Stimulated activated CD4-positive, alpha-beta T cell treated with anti-CD3 and anti-CD28 coated beads, TNF-alpha, amount 100 ng/mL, for 24 hours (primary cell): Measurements from ENCODE around the gene CSF2.

Experiments
- DNase-seq, 3 experiments: peaks; one replicate each; pipeline ENCODE4 v3.0.0-alpha.2; 2020; ENCODE audit warnings: low read depth in 3 of 3

Gene CSF2

DNA sequence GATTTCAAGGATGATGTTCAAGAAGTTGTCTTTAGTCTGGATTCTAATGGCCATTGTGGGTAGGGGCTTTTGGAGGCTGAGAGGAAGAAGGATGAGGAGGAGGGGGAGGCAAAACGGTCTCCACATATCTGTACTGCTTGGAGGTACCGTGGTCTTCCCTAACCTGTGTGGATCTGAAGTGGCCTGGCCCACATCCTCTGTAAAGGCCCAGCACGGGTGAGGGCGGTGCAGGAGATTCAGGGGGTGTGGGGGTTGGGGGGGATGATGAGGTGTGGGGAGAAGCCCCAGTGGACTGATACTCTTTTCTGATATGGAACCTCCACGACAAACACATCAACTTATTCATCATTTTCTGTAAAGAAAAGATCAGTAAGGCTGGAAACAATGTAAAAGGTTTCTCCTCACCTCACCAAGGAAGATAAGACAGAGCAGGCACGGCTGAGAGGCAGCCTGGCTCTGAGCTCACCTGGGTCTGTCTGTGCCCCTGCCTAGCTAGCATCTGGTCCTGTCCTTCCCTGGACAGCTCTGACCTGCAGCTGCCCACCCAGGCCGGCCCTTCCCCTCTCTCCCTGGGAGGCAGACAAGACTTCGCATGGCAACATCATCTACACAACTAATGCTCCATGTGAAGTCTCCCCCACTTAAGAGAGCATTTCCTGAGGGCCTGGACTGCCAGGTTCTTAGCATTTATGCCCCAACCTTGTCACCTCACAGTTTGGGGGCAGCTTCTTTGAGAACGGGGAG, 18.7 kb upstream of the CSF2 start:
- DNase-seq: no peak

DNA sequence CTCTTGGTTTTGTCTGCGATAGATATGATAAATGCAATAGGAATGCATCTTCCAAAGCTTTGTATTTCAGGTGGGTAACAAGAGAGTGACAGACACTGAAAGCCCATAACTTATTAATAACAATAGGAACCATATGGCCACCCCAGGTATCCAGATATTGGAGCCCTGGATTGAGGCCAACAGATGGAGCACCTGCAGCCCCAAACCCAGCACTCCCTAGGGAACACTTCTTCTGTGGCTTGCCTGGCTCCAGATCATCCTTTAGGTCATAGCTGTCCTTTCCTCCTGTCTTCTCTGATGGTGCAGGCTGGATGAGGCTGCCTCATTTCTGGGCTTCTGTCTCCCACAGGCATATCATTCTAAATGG, 18.2 kb upstream of the CSF2 start:
- DNase-seq: no peak

DNA sequence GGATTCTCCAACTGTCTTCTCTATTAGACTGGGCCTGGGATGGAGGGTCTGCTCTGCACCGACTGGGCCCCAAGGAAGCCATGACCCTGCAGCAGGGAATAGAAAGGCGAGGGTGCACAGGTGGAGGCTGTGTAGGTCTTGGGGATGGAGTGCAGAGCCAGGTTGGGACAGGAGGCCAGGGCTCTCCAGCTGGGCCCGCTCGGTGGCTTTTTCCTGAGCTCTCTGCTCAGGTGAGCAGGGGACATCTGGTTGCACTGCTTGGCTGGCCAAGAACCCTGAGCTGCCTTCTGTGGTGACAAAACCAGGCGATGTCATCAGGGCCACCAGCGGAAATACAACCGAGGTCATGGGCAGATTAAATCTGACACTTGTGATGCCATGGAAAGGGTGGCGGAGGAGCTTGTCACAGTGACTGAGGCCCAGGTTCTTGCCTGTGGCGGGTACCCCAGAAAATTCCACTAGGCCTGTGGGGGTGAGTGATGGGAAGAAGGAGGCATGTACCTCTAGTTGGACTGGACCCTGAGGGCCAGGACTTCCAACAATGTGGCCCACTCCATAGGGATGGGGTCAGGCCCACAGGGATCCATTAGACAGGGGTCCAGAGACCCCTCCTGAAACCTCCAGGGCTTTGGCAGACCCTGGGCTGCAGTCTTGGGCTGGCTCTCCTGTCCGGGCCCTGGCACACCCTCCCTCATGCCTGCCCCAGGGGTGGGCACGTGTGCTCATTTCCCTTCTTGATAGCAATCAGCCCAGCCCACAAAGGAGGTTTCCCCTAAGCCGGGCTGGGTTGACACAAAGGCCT, 17.6 kb upstream of the CSF2 start:
- no peak for DNase-seq

DNA sequence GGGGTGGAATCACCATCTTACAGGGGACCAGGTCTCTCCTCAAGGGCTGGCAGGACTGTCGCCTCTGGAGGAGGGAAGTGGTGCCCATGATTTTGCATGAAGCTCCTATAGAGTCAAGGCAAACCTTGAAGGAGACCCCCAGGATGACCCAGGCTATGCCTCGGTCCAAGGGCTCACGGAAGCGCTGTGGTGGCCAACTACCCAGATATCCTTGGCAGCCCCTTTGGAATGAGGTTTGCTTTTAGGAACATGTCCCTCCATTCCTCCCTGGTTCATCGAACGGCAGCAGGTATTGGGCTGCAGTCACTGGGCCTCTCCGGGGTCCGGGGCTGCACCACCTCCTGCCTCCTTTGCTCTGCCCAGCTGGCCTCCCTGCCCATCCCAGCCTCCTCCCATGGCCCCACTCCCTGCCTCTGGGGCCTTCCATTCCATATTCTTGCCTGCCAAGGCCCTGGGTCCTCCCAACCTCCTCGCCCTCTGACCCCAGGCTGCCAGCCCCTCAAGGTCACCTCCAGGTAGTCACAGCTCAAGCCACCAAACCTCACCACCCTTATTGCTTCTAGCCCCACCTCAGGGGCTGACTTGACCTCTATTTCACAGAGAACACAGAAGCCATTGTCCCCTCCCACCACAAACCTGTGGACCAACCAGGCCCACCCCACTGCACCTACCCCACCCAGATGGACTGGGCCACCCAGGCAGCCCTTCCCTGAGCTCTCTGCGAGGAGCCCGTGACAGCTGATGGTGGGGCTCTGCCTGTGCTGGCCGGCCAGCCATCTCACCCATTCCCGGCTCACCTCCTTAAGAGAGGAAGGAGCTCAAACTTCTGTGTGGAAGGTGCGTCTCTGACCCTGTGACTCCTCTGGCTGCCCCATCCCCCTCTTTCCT, 16.7 kb upstream of the CSF2 start:
- no peak for DNase-seq

DNA sequence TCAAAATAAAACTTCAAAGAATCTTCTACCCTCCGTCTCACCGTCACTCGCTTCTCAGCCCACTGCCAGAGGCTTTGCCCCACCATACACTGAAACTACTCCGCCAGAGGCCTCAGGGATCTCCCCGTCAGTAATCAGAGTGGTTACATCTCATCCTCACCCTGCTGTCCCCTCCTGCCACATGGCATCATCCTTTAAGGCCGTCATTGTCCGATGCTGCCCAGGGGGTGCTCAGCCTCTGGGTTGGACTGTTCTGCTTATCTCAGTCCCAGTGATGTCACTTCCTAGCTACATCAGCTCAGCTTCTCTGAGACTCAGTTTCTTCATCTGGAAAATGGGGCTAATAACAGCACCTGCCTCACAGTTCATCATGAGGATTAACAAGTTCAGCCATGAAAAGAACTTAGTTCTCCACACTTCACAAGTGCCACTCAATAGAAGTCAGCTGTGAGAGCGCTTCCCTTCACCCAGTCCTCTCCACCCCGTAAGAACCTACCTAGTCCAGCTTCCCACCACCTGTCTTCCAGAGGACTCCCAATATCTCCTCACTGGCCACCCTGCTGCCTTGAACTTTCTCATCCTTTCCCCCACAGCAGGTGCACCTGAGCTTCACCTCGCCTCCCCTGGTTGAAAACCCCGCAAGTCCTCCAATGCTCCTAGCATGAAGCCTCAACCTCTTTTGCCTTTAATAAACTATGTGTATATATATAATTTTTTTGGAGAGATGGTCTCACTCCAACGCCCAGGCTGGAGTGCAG, 15.9 kb upstream of the CSF2 start:
- no peak for DNase-seq

DNA sequence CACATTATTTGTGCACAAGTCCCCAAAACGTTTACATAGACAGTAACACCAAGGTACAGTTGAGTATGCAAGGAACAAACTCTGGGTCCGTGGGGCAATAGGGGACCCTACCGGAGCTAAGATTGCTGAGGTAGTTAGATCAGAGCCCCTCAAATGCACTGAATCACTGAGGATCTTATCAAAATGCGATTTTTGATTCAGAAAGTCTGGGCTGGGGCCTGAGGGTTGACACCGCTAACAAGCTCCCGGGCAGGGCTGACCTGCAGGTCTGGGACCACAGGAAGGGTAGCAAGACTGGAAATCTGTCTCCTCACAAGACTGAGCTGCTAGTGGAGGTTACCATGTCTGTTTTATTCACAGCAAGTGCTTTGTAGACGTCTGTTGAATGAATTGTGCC, 14.9 kb upstream of the CSF2 start:
- DNase-seq: no peak

DNA sequence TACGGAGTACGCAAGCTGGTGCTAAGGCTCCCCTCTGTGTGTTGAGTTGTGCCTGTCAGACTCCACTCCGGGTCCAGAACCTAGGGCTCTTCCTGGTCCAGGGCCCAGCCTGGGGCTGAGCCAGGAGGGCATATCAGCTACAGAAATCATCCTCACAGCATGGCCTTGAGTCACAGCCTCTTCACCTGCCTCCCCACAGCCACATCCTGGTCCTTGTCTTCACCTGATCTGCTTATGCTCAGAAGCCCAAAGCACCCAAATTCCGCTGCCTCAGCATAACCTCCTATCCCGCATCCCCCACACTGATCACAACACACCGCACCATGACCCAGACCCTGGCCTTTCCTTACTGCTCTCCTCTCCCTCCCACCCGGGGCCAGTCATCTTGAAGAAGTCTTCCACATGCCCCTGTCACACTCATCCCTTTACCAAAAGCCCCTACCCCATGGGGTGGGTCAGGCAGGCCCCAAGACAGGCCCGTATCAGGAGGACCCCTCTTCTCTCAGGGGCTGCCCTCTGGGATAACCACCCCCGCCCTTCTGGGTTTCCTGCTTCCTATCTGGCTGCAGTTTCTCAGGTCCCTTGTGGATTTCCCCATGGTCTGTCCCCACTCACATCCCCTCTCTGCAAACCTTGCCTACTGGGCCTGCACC, 14.4 kb upstream of the CSF2 start:
- DNase-seq: no peak

DNA sequence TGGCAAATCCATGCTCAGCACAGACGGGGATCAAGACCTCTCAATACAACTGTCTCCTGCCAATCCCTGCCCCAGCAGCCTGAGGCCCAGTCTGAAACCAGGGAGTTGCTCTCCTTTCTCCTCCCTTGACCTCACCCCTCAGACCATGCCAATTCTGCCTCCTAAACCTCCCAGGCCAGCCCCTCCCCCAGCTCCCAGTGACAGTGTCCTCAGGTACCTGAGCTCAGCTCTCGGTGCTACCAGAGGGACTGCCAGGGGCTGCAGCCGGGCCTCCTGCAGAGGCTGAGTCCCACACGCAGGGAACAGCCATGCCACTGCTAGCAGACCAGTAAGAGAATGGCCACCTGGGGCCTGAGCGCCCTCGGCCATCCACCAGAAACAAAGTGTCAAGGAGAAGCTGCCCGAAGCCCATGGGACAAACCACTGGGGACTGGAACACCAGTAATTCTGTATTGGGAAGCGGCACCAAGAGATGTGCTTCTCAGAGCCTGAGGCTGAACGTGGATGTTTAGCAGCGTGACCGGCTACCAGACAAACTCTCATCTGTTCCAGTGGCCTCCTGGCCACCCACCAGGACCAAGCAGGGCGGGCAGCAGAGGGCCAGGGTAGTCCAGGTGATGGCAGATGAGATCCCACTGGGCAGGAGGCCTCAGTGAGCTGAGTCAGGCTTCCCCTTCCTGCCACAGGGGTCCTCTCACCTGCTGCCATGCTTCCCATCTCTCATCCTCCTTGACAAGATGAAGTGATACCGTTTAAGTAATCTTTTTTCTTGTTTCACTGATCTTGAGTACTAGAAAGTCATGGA, 13.7 kb upstream of the CSF2 start:
- no peak for DNase-seq

DNA sequence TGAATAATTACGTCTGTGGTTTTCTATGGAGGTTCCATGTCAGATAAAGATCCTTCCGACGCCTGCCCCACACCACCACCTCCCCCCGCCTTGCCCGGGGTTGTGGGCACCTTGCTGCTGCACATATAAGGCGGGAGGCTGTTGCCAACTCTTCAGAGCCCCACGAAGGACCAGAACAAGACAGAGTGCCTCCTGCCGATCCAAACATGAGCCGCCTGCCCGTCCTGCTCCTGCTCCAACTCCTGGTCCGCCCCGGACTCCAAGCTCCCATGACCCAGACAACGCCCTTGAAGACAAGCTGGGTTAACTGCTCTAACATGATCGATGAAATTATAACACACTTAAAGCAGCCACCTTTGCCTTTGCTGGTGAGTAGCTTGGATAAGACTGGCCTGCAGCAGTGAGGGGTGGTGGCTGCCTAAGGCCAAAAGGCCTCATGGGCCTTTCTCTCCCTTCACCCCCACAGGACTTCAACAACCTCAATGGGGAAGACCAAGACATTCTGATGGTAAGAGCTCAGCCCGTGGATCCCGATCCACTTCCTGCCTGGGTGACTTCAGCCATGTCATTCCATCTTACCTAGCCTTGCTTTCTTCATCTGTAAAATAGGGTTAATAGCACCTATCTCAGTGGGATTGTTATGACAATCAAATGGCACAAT, 13.0 kb upstream of the CSF2 start, which contains the start of gene IL3:
Gene IL3, plus strand, starts transcription at position 155 of the 661 bp plus-strand sequence. Its CDS starts 52 bp downstream, at position 207.
- DNase-seq: no peak

DNA sequence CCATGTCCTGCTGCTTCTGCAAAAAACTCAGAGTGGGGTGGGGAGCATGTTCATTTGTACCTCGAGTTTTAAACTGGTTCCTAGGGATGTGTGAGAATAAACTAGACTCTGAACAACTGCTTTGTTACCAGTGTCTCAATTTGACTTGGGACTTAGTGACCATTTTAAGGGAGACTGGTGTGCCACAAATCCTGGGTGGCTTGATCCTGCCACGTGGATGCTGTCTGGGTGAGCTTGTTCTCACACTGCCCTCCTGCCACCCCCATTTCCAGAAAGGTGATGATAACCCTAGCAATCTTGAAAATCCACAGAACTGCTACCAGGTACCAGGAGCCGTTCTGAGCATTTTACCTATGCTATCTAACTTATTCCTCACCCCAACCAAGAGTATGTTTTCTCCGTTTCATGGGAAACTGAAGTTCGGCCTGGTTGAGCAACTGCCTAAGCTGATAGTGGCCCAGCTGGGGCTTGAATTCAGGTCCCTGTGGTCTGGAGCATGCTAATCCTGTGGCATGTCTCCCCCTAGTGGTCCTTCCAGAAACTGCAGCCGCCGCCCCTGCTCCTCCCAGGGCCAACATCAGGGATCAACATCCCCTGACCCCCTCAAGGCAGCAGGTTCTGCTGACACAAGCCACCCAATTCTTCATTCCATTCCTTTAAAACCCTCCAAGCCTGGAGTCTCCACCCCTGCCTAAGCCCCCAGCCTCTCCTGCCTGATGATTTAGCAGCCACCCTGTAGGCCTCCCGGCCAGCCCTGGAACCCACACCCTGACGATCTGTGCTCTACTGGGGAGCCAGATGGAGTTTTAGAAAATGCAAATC, 10.3 kb upstream of the CSF2 start:
- peak; percentile 65 to 85 (median 76) for DNase-seq

DNA sequence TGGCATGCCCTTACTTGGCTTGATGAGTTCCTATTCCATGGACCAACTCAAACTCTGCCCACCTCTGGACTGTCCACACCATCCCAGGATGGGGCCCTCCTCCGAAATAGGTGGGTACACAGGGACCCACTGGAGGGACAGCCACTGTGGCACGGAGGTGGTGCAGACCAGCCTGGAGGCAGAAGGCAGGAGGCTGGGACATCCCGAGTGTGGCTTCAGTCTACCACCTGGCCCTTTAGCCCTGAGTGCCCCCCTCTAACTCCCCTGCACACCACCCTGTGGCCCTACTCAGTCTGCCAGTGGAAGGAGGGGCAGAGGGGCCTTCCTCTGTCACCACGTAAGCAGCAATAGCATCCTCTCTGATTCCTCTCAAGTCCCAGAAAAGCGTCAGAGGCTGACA, 9.4 kb upstream of the CSF2 start:
- DNase-seq: no peak

DNA sequence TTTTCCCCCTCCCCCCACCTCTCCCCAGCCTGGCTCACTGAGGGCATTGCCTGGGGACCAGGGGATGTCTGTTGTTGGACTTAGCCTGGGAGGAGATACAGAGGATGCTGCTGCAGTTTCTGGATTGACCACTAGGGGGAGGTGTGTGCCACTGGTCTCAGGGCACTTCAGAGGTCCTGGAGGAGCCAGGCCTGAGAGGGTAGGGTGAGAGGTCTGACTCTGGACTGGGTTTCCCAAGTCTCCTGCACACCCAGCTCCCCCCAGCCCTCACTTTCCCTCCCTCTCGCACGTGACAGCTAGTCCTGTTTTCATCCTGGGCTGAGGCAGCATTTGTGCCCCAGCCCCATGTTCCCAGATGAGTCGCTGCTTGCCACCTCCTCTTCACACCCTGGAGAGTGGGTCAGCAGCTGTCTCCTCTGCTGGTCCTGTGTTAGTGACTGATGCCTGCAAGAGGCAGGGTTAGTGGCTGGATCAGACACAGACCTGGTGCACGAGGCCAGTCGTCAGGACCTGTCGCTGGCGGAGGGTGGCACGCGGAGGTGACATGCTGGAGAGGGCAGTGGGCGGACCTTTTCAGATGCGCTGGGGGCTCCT, 8.8 kb upstream of the CSF2 start:
- DNase-seq: peak; percentile 59 to 82 (median 78)

DNA sequence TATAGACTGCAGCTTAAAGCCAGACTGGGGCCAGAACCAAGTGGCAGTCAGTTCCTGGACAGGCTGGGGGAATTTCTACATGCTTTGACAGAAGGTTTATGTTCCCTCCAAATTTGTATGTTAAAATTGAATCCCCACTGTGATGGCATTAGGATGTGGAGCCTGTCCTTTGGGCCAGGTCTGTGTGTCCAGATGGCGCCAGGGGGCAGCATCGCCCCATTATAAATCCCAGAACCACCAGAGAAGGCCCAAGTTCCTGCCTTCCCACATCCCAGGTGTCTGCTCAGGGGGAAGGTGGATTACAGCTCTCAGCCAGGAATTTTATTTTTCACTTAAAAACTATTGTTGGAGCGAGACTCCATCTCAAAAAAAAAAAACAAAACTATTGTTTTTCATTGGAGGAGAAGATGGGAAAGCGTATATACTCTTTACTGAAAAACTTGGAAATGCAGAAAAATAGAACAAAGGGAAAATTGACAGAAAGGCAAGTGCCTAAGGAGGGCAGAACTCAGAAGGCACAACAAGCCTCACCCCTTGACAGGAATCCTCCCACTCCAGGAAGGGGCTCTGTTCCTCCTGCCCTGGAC, 8.1 kb upstream of the CSF2 start:
- DNase-seq: peak in 1 of 3 experiments; percentile 68

DNA sequence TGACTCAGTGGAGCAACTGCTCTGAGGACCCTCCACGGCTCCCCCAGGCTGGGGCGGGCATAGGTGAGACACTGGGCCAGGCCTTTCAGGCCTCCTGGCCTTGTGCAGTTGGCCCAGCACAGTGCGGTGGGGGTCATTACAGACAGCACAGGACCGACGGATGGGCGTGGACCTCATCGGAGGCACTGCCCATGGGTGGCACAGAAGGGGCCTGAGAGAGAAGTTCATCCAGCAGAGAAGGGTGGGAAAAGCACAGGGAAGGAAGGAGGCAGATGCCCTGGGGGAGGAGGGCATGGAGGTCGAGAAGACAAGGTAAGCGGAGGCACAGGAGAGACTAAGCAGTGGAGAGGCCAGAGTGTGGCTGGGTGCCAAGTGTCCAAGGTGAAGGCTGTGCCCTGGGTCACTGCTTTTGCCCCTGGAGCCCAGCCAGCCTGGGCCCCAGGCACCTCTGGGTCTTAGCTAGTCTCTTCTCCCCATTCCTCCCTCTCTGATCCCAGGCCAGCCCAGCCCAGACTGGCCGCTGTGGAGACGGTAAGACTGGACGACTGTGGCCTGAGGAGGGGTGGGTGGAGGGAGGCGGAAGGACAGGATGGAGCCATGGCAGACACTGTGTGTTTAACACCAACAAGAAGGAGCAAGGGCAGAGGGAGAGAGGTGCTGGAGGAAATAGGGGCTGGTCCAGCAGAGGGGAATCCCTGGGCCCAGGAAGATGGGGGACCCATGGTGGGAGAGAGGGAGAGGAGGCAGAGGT, 7.5 kb upstream of the CSF2 start:
- no peak for DNase-seq

DNA sequence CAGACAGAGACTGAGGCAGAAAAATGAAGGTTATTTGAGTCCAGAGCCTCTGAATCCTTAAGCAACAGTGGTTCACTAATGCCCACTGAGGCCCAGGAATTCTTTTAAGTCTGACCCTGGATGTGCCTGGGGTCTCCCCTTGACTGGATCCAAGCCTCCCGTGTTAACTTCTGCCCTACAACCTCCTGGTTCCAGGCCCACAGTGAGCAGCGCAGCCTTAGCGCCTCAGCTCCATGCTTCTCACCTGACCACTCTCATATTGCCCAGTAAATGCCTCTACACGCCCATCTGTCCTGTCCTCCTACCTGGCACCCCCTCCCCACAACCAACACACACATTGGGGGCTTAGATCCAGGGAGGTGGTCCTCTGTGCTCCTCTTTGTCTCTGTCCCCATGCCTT, 6.7 kb upstream of the CSF2 start:
- no peak for DNase-seq

DNA sequence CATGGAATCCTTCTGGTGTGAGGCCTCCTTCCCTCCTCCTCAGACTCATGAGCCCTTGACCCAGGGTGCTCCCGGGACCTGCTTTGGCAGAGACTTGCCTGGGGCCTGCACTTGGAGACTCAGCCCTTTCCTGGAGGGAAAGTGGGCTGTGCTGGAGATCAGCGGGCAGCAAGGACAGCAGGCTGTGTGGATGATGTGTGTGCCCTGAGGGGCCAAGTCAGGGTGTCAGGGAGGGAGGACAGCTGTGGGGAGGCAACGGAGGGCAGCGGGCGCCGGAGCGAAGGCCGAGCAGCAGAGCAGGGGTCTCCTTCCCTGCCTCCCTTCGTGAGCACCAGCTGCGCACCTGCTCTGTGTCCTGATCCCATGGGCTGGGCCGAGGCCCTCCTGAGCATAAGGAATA, 6.1 kb upstream of the CSF2 start:
- no peak for DNase-seq
